WTC11 (cell line): Measurements from ENCODE around the gene MED12.

Source experiments
- AR ChIP-seq: fragments of 250-450 bp; sonication (Bioruptor Pico); IDR thresholded peaks from 2 replicates; pipeline ENCODE4 v1.9.0; 2021; ENCODE audit warnings: mild to moderate bottlenecking
- ATF2 ChIP-seq: sonication (generic); formaldehyde crosslinking; IDR thresholded peaks from 2 replicates; pipeline ENCODE4 v1.8.1; 2022; ENCODE audit warnings: low read depth, missing genetic modification reagents, borderline replicate concordance
- ATF3 ChIP-seq: sonication (generic); formaldehyde crosslinking; conservative IDR thresholded peaks from 2 replicates; pipeline ENCODE4 v1.8.1; 2022; ENCODE audit warnings: mild to moderate bottlenecking, missing genetic modification reagents
- CREB1 ChIP-seq: sonication (generic); formaldehyde crosslinking; IDR thresholded peaks from 2 replicates; pipeline ENCODE4 v1.8.0; 2023; ENCODE audit warnings: mild to moderate bottlenecking, missing genetic modification reagents
- CTCF ChIP-seq: fragments of 200-600 bp; IDR thresholded peaks from 2 replicates; pipeline ENCODE4 v1.8.0; 2022; ENCODE audit warnings: antibody characterized with exemption
- E2F1 ChIP-seq: sonication (generic); formaldehyde crosslinking; IDR thresholded peaks from 2 replicates; pipeline ENCODE4 v1.8.0; 2022; ENCODE audit warnings: mild to moderate bottlenecking, missing genetic modification reagents
- E2F4 ChIP-seq: sonication (generic); formaldehyde crosslinking; IDR thresholded peaks from 2 replicates; pipeline ENCODE4 v1.8.1; 2022; ENCODE audit warnings: low read depth, mild to moderate bottlenecking, moderate library complexity, missing genetic modification reagents, borderline replicate concordance
- ETV6 ChIP-seq: sonication (generic); formaldehyde crosslinking; IDR thresholded peaks from 2 replicates; pipeline ENCODE4 v1.8.1; 2022; ENCODE audit warnings: mild to moderate bottlenecking, missing genetic modification reagents
- NR1H2 ChIP-seq: sonication (generic); formaldehyde crosslinking; IDR thresholded peaks from 2 replicates; pipeline ENCODE4 v1.9.0; 2021; ENCODE audit warnings: mild to moderate bottlenecking, moderate library complexity, missing genetic modification reagents
- RELA ChIP-seq: sonication (generic); formaldehyde crosslinking; IDR thresholded peaks from 2 replicates; pipeline ENCODE4 v1.8.1; 2022; ENCODE audit warnings: missing genetic modification reagents, mild to moderate bottlenecking, borderline replicate concordance
- STAT6 ChIP-seq: sonication (generic); formaldehyde crosslinking; conservative IDR thresholded peaks from 2 replicates; pipeline ENCODE4 v1.8.1; 2023; ENCODE audit warnings: mild to moderate bottlenecking, low read depth, missing genetic modification reagents, moderate library complexity
- USF2 ChIP-seq: sonication (generic); formaldehyde crosslinking; IDR thresholded peaks from 2 replicates; pipeline ENCODE4 v1.8.1; 2023; ENCODE audit warnings: mild to moderate bottlenecking, missing genetic modification reagents, moderate library complexity
- ZNF121 ChIP-seq: sonication (generic); formaldehyde crosslinking; IDR thresholded peaks from 2 replicates; pipeline ENCODE4 v1.8.0; 2023; ENCODE audit warnings: missing genetic modification reagents
- ZNF232 ChIP-seq: sonication (generic); formaldehyde crosslinking; IDR thresholded peaks from 2 replicates; pipeline ENCODE4 v1.8.0; 2022; ENCODE audit warnings: mild to moderate bottlenecking, missing genetic modification reagents

- TF ChIP-seq CTCF (no peak), ATF3 (no peak), RELA (CRISPR knock-in tag) (no peak), ZNF232 (CRISPR knock-in tag) (no peak), AR (no peak), ZNF121 (CRISPR knock-in tag) (no peak), E2F1 (no peak), STAT6 (CRISPR knock-in tag) (no peak), CREB1 (CRISPR knock-in tag) (no peak), NR1H2 (no peak), ATF2 (no peak), USF2 (CRISPR knock-in tag) (no peak), ETV6 (no peak), E2F4 (CRISPR knock-in tag) (no peak)
These were observed 9.9 kb downstream of the MED12 start for GRCh38 chrX:71128166-71128833.
